COLO668 (cell line): ENCODE measurements around the gene RPS6KA4.
"Not testable (repeated sequence)": the region's sequence is repeated elsewhere in the genome, so short reads cannot be mapped to it uniquely, and the experiment has no call there.

ENCODE experiments used
- DNase-seq: peaks from one replicate; lab custom pipeline; 2025; ENCODE audit not compliant: unreplicated experiment; lab: John Stamatoyannopoulos, UW

RPS6KA4 gene

GRCh38 chr11:64358907-64359711, at the start of gene RPS6KA4:
TSS of gene RPS6KA4 (plus strand) at chr11:64359162. CDS start at chr11:64359236, 74 bp downstream.
- peak; percentile 82 for DNase-seq

GRCh38 chr11:64312947-64313346, 46.0 kb upstream of the RPS6KA4 start:
- DNase-seq, result no peak

GRCh38 chr11:64313491-64314145, 45.3 kb upstream of the RPS6KA4 start:
- DNase-seq, result no peak

GRCh38 chr11:64314146-64314804, 44.7 kb upstream of the RPS6KA4 start:
- DNase-seq, result no peak

- DNase-seq, result no peak
Measured at GRCh38 chr11:64314805-64315561, 44.0 kb upstream of the RPS6KA4 start.

- not testable (repeated sequence) for DNase-seq
Measured at GRCh38 chr11:64315667-64316526, 43.1 kb upstream of the RPS6KA4 start.

- DNase-seq, result peak; percentile 71
Measured at GRCh38 chr11:64316672-64317324, 42.2 kb upstream of the RPS6KA4 start.

GRCh38 chr11:64317325-64317960, 41.5 kb upstream of the RPS6KA4 start, which contains the start of gene TRMT112:
TSS of gene TRMT112 (minus strand) at chr11:64317559. CDS start at chr11:64317526, 33 bp downstream.
- DNase-seq, result peak; percentile 96

- peak; percentile 97 for DNase-seq
Measured at GRCh38 chr11:64317961-64318765, 40.8 kb upstream of the RPS6KA4 start, which contains the start of gene PRDX5. TSS of gene PRDX5 (plus strand) at chr11:64318121. CDS start at chr11:64318216, 95 bp downstream.

- no peak for DNase-seq
Measured at GRCh38 chr11:64318766-64319761, 39.9 kb upstream of the RPS6KA4 start.

GRCh38 chr11:64320556-64320955, 38.4 kb upstream of the RPS6KA4 start:
- no peak for DNase-seq

- no peak for DNase-seq
Measured at GRCh38 chr11:64321026-64321425, 37.9 kb upstream of the RPS6KA4 start.

GRCh38 chr11:64321533-64321932, 37.4 kb upstream of the RPS6KA4 start:
- no peak for DNase-seq

GRCh38 chr11:64322925-64323260, 36.1 kb upstream of the RPS6KA4 start:
- no peak for DNase-seq

GRCh38 chr11:64323373-64323772, 35.6 kb upstream of the RPS6KA4 start:
- no peak for DNase-seq

- DNase-seq, result not testable (repeated sequence)
Measured at GRCh38 chr11:64323984-64324383, 35.0 kb upstream of the RPS6KA4 start.
